ENCODE measurements around the gene AP3M1.

AP3M1 gene

DNA sequence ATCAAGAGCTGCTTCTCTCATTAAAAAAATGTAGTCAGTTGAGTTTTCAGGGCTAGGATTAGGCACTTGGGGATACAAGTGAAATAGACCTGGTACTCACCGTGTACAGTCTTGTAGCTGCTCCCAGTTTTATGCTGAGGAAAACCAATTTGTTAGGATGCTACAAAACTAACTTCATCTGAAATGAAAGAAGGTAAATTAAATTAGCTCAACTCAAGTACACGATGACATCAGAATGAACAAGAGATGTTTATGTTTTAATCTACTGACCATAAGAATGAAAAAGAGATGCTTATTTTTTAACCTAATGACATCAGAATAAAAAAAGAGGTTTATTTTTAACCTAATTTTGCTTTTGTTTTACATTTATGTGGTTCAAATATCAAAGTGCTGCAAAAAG lies 73.7 kb downstream of the AP3M1 start:
- in situ Hi-C loops (cut with HindIII; ENCODE audit: low pct_ligation_motif_present, low sequenced_read_pairs) = no loop called here
- Histone ChIP-seq H3K4me3 (ENCODE audit: low read depth, low read length) (no peak overlapping the region), H3K27me3 (replicated peaks) (no peaks in the 10 kb centered on the region), H3K27ac (no peak overlapping the region), H3K36me3 (replicated peaks) (peaks cover 35% of the 10 kb centered on the region)
- no peak for DNase-seq
- no peak for TF ChIP-seq CTCF (IDR thresholded peaks at IDR 0.05; ENCODE audit: low read depth, low read length, missing control alignments)

- no peak for DNase-seq
- Histone ChIP-seq H3K4me3 (ENCODE audit: low read depth, low read length) (no peak overlapping the region), H3K27me3 (replicated peaks) (no peaks in the 10 kb centered on the region), H3K36me3 (replicated peaks) (peaks cover 38% of the 10 kb centered on the region), H3K27ac (no peak overlapping the region)
- no peak for TF ChIP-seq CTCF (IDR thresholded peaks at IDR 0.05; ENCODE audit: low read depth, low read length, missing control alignments)
- in situ Hi-C loops (cut with HindIII; ENCODE audit: low pct_ligation_motif_present, low sequenced_read_pairs) = no loop called here
Observed at GRCh38 chr10:74075906-74076305, 74.7 kb downstream of the AP3M1 start.

GRCh38 chr10:74072503-74072902 lies 78.1 kb downstream of the AP3M1 start:
- DNase-seq = peak; percentile 46
- H3K27me3 ChIP-seq (replicated peaks) = no peaks in the 10 kb centered on the region
- in situ Hi-C loops (cut with HindIII; ENCODE audit: low pct_ligation_motif_present, low sequenced_read_pairs) = no loop called here
- no peak overlapping the region for H3K4me3 ChIP-seq (ENCODE audit: low read depth, low read length)
- peaks cover 38% of the 10 kb centered on the region for H3K36me3 ChIP-seq (replicated peaks)
- H3K27ac ChIP-seq = no peak overlapping the region
- no peak for TF ChIP-seq CTCF (IDR thresholded peaks at IDR 0.05; ENCODE audit: low read depth, low read length, missing control alignments)

- no peak for TF ChIP-seq CTCF (IDR thresholded peaks at IDR 0.05; ENCODE audit: low read depth, low read length, missing control alignments)
- peak overlapping the region; percentile 40 for H3K27ac ChIP-seq
- H3K27me3 ChIP-seq (replicated peaks) = no peaks in the 10 kb centered on the region
- in situ Hi-C loops (cut with HindIII; ENCODE audit: low pct_ligation_motif_present, low sequenced_read_pairs) = no loop called here
- DNase-seq = peak; percentile 72
- no peak overlapping the region for H3K4me3 ChIP-seq (ENCODE audit: low read depth, low read length)
- peaks cover 33% of the 10 kb centered on the region for H3K36me3 ChIP-seq (replicated peaks)
Observed at GRCh38 chr10:74071157-74071556, 79.5 kb downstream of the AP3M1 start.

All from brain microvascular endothelial cell (primary cell).